ENCODE data around the gene SELENON. TPM values are rescaled to one million over a fixed set of nuclear protein-coding genes. Genes with fewer than 3 reads are reported as not detected.

SELENON gene
- total and polyA plus RNA-seq, 10 donors = 9.7 to 80.9 (median 56.7) TPM

- TF ChIP-seq POLR2AphosphoS5 (IDR thresholded peaks at IDR 0.05) = peak; percentile 94 to 97 (median 96)
- TF ChIP-seq, protein P1, sequence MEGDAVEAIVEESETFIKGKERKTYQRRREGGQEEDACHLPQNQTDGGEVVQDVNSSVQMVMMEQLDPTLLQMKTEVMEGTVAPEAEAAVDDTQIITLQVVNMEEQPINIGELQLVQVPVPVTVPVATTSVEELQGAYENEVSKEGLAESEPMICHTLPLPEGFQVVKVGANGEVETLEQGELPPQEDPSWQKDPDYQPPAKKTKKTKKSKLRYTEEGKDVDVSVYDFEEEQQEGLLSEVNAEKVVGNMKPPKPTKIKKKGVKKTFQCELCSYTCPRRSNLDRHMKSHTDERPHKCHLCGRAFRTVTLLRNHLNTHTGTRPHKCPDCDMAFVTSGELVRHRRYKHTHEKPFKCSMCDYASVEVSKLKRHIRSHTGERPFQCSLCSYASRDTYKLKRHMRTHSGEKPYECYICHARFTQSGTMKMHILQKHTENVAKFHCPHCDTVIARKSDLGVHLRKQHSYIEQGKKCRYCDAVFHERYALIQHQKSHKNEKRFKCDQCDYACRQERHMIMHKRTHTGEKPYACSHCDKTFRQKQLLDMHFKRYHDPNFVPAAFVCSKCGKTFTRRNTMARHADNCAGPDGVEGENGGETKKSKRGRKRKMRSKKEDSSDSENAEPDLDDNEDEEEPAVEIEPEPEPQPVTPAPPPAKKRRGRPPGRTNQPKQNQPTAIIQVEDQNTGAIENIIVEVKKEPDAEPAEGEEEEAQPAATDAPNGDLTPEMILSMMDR (IDR thresholded peaks at IDR 0.05 in 8 of 11, conservative IDR thresholded peaks at IDR 0.05 in 3 of 11) = peak in 2 of 11 experiments; percentile 26 to 37
- TF ChIP-seq POLR2A (IDR thresholded peaks at IDR 0.05) = peak in 1 of 3 donors; percentile 70
- Histone ChIP-seq H3K27me3 (replicated peaks in 1 of 7) (no peaks in the 10 kb centered on the region), H3K27ac (peak within 1 kb of the TSS; percentile 32 to 91 (median 86)), H3K36me3 (peaks cover 0 to 20% (median 10%) of the 10 kb centered on the region in 6 donors), H3K4me3 (peak within 1 kb of the TSS; percentile 2 to 67 (median 50)), H3K4me1 (peaks cover 12 to 43% (median 33%) of the 10 kb centered on the region in 6 donors), H3K9me3 (no peaks in the 10 kb centered on the region)
- peak; percentile 97 for DNase-seq
- intact Hi-C loops (cut with DNase I; ENCODE audit: low total_unique reads) = no loop called here
- WGBS, 5 donors = 1 to 2% (median 1%) methylated on average over 57 to 77 of the region's 77 CpGs
These were observed 59.2 kb downstream of the SELENON start, which contains the start of gene AUNIP for GRCh38 chr1:25858906-25859789. TSS of gene AUNIP (minus strand) at chr1:25859457. CDS start at chr1:25859357, 100 bp downstream.

- intact Hi-C loops (cut with DNase I; ENCODE audit: low total_unique reads) = no loop called here
- Histone ChIP-seq H3K9me3 (no peaks in the 10 kb centered on the region), H3K4me3 (peak overlapping the region in 2 of 8 donors; percentile 58 to 67), H3K4me1 (peaks cover 12 to 43% (median 33%) of the 10 kb centered on the region in 6 donors), H3K27ac (peak overlapping the region in 6 of 8 donors; percentile 9 to 91 (median 44)), H3K27me3 (replicated peaks in 1 of 7) (no peaks in the 10 kb centered on the region), H3K36me3 (peaks cover 0 to 33% (median 10%) of the 10 kb centered on the region in 6 donors)
- WGBS, 5 donors = 55 to 68% (median 60%) methylated on average over 16 of the region's 16 CpGs
- TF ChIP-seq POLR2A (IDR thresholded peaks at IDR 0.05) = no peak
- TF ChIP-seq, protein P1 (IDR thresholded peaks at IDR 0.05 in 8 of 11, conservative IDR thresholded peaks at IDR 0.05 in 3 of 11) = no peak
- TF ChIP-seq POLR2AphosphoS5 (IDR thresholded peaks at IDR 0.05) = no peak
- DNase-seq = no peak
These were observed 61.6 kb downstream of the SELENON start for GRCh38 chr1:25861316-25862286.

GRCh38 chr1:25862785-25863485 is 62.9 kb downstream of the SELENON start:
- Histone ChIP-seq H3K4me3 (no peak overlapping the region), H3K27me3 (replicated peaks in 1 of 7) (no peaks in the 10 kb centered on the region), H3K27ac (no peak overlapping the region), H3K36me3 (peaks cover 0 to 38% (median 10%) of the 10 kb centered on the region in 6 donors), H3K9me3 (no peaks in the 10 kb centered on the region), H3K4me1 (peaks cover 12 to 43% (median 33%) of the 10 kb centered on the region in 6 donors)
- 90 to 96% (median 94%) methylated on average over 20 of the region's 20 CpGs for WGBS, 5 donors
- TF ChIP-seq POLR2AphosphoS5 (IDR thresholded peaks at IDR 0.05) = no peak
- TF ChIP-seq POLR2A (IDR thresholded peaks at IDR 0.05) = no peak
- TF ChIP-seq, protein P1 (IDR thresholded peaks at IDR 0.05 in 8 of 11, conservative IDR thresholded peaks at IDR 0.05 in 3 of 11) = no peak
- intact Hi-C loops (cut with DNase I; ENCODE audit: low total_unique reads) = no loop called here
- DNase-seq = no peak
